HL-60 (cell line): Measurements from ENCODE around the gene THOC7.

Experiments
- CTCF ChIP-seq: IDR thresholded peaks from one replicate; pipeline ENCODE4 v1.5.1; 2011; ENCODE audit warnings: low read length, control low read depth, inconsistent platforms; ENCODE audit not compliant: insufficient read depth
- POLR2AphosphoS5 ChIP-seq: IDR thresholded peaks from 2 replicates; pipeline ENCODE4 v1.6.1; 2012; ENCODE audit warnings: low read depth
- REST ChIP-seq: IDR thresholded peaks from 2 replicates; pipeline ENCODE4 v1.6.1; 2012; ENCODE audit warnings: low read depth; ENCODE audit not compliant: insufficient replicate concordance
- SPI1 ChIP-seq: IDR thresholded peaks from 2 replicates; pipeline ENCODE4 v1.6.1; 2012; ENCODE audit warnings: low read depth, mild to moderate bottlenecking, borderline replicate concordance

GRCh38 chr3:63863150-63864007, at the start of gene THOC7, which contains the start of gene ATXN7:
- no peak for TF ChIP-seq CTCF
- TF ChIP-seq REST: no peak
- no peak for TF ChIP-seq POLR2AphosphoS5
- no peak for TF ChIP-seq SPI1
